Mammary epithelial cell (primary cell): ENCODE data around the gene TEX54.

Experiments used
- CTCF ChIP-seq, 2 donors: IDR thresholded peaks in 1 of 2; conservative IDR thresholded peaks in 1 of 2; 2 replicates each; pipeline ENCODE4 v1.5.1; 2011 to 2012; ENCODE audit warnings: inconsistent platforms in 2 of 2, low read length in 2 of 2, mild to moderate bottlenecking in 2 of 2, control low read depth in 1 of 2, low read depth in 1 of 2; ENCODE audit not compliant: insufficient read depth in 1 of 2; ENCODE audit errors: extremely low read depth in 1 of 2
- EZH2 ChIP-seq: IDR thresholded peaks from 2 replicates; pipeline ENCODE4 v1.6.1; 2012; ENCODE audit warnings: low read length, inconsistent platforms, borderline replicate concordance

GRCh38 chr11:62792202-62792575 is 40.5 kb downstream of the TEX54 start:
- TF ChIP-seq CTCF (conservative IDR thresholded peaks at IDR 0.05 in 1 of 2, IDR thresholded peaks at IDR 0.05 in 1 of 2; ENCODE audit: extremely low read depth in 1 of 2, insufficient read depth in 1 of 2, low read depth in 1 of 2, low read length in 2 of 2) (no peak), EZH2 (no peak)
